NOMO-1 treated with DMSO at 0.1 percent for 48 hours (cell line): ENCODE results near the gene TLCD3A.
"Not testable (repeated sequence)": the region's sequence is repeated elsewhere in the genome, so short reads cannot be mapped to it uniquely, and the experiment has no call there.

Experiments used
- DNase-seq: peaks from one replicate; lab custom pipeline; 2025; ENCODE audit not compliant: unreplicated experiment; lab: John Stamatoyannopoulos, UW

The TLCD3A gene

DNA sequence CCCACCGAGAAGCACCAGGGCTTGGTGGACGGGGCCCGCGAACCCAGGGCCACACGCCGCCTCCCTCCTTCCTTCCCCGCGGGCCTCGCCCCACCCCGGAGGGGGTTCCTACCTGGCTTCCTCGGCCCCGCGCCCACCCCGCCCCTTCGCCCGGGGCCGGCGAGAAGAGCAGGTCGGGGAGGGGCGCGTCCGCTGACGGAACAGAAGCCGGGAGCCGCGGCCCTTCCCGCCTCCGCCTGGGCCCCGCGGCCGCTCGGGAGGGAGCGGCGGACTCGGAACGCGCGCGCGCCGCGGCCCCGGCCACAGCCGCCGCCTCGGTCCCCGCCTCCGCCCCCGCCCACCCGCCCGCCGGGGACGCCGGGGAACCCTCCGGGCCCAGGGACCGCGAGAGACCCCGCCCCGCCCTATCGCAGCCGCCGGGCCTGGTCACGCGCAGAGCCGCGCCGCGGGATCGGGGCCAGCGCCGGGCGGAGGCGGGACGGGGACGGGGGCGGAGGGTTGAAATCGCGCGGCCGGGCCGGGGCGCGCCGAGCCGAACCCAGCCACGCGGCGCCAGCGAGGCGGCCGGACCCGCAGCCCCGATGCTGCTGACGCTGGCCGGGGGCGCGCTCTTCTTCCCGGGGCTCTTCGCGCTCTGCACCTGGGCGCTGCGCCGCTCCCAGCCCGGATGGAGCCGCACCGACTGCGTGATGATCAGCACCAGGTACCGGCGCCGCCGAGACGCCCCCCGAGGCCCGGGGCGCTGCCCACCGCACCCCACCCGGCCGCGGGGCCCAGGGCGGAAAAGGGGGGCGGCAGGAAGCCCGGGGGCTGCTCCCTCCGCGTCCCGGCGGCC is at the start of gene TLCD3A:
Gene TLCD3A (plus strand): TSS at position 530 of the 835 bp plus-strand sequence. CDS start 52 bp downstream, at position 582.
- peak; percentile 18 for DNase-seq

DNA sequence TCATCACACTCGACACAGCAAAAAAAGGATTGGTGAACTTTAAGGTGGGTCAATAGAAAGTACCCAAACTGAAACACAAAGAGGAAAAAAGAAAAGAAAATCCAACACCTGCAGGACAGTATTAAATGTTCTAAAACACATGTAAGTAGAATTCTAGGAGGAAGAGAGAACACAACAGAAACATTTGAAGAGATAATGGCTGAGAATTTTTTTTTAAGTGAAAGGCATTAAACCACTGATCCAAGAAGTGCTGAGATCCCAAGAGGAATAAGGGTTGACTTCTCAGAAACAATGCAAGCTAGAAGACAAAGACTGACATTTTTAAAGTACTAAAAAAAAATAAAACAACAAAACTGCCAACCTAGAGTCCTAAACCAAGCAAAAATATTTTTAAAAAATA is 49.4 kb upstream of the TLCD3A start:
- no peak for DNase-seq

DNA sequence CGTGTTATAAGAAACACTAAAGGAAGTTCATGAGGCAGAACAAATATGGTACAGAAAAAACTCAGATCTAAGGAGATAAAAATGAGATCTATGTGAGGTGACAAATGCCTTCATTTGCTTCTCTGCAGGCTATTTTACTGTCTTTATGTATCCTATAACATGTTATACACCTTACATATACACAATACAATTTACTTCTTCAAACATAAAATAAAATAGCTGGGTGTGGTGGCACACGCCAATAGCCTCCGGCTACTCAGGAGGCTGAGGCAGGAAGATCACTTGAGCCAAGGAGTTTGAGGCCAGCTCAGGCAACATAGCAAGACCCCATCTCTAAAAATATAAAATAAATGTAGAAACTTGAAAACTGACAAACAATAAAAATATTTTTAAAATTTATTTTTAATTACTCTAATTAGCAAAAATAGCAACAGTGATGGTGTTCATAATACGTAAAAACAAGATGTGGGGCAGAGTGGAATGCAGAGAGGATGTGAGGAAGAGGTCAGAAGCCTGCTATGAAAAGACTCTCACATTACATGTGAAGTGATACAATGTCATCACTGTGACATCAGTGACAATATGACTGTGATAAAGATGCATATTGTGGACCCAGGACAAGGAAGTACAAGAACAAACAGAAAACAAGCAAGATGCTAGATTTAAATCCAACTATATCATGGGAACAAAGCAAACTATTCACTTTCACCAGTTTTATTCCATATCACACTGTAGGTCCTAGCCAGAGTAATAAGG is 48.7 kb upstream of the TLCD3A start:
- DNase-seq: no peak

DNA sequence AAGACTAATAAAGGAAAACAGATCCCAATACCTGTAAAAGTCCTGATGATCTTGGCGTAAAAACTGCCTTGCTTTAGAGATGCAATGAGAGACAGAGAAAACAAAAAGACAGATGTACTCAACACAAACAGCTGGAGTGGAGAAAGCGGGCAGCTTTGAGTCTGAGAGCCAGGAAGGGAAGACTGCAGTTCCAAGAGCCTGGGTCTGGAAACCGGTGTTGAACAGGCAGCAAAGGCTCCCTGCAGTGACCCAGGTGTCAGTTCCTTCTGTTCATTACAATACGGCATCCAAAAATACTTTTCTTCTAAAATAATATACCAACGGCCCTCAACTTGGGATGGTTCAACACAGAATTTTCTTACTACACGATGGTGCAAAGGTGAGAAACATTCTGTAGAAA is 47.4 kb upstream of the TLCD3A start:
- no peak for DNase-seq

DNA sequence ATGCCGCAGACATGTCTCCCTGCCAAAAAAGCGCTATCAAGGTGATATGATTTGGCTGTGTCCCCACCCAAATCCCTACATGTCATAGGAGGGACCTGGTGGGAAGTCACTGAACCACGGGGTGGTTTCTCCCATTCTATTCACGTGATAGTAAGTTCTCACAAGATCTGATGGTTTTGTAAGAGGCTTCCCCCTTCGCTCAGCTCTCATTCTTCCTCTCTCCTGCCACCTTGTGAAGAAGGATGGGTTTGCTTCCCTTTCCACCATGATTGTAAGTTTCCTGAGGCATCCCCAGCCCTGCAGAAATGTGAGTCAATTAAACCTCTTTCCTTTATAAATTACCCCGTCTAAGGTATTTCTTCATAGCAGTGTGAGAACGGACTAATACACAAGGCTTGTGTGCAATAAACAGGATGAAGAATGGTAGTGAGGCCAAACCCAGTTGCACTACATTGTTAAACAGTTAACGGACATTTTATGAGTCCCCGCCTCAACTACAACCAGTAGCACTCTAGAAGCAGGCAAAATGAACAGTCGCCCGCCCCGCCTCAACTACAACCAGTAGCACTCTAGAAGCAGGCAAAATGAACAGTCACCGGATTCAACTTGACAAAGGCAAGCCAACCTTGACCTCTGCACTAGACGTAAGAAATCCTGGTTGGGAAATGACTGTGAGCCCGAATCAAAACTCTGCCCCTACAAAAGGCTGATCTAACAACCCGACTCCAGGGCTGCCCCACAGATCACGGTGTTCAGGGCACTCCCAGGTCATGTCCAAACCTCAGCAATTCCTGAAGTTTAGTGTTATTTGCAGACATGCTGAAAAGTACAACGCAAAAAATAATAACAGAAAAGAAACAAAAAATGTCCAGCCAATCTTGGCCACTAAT is 44.1 kb upstream of the TLCD3A start:
- DNase-seq: peak; percentile 26

DNA sequence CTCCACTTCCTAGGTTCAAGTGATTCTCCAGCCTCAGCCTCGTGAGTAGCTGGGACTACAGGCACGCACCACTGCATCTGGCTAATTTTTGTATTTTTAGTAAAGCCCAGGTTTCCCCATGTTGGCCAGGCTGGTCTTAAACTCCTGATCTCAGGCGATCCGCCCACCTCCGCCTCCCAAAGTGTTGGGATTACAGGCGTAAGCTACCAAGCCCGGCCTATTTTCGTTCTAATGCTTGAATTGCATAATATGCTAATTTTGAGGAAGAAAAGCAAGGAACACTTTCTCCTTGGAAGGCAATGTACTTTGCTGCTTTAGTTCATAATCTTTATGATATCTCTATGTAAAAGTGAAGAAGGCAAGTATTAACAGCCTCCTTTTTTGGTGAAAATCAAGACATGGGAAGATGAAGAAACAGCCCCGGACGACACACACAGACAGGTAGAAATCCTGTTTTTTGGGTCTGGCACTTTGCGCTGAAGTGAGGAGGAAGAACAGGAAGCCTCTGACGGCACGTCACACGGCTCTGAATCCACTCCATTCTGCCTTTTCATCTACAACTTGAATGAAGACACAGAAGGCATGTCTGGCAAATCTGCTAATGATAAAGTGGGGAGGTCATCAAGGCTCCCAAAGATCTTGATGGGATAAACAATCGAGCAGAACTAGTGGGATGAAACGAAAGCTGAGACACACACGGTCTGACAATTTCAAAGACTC is 42.7 kb upstream of the TLCD3A start:
- no peak for DNase-seq

DNA sequence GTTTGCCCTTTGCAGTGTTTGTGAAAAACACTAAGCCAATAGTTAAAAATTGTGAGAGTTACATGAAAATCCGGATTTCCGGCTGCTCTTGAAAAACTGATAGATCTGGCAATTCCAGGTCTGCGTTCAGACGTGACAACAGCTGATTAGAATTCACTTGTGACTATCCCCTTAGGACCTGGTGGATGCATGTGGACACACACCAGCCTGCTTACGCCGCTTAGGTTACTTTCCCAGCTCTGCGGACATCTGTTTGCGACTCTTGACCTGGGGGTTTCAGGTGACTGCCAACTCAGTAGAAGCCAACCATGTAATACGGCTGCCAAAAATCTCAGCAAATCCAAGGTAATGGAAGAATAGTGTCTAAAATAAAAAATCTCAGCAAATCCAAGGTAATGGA is 42.0 kb upstream of the TLCD3A start:
- no peak for DNase-seq

DNA sequence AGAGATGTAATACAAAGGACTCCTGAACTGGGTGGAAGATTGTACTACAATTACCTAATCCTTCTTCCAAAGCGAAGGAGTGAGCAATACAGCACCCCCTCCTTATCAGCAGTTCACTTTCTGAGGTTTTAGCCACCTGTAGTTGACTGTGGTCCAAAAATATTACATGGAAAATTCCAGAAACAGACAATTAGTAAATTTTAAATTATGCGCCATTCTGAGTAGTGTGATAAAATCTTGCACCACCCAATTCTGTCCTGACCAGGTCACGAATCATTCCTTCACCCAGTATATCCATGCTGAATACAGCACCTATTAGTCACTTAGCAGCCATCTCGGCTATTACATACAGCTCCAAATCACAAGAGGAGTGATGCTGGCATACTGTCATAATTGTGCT is 41.0 kb upstream of the TLCD3A start:
- DNase-seq: no peak

DNA sequence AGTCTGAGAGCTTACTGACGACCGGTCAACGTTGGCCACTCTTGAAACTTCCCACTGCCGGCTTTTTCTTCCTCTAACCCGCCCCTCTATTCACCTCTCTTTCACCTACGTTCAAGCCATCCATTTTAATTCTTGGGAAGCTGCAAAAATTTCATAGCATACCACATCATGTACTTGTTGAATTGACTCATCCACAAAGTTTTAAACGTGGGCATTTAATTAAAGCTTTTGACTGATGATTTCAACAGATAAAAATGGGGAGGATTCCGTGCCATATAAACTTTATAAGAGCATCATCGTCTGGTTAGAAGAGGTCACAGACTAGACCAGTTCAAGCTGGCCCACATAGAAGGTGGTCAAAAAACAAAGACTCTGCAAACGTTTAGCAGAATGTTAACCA is 40.3 kb upstream of the TLCD3A start:
- DNase-seq: no peak

DNA sequence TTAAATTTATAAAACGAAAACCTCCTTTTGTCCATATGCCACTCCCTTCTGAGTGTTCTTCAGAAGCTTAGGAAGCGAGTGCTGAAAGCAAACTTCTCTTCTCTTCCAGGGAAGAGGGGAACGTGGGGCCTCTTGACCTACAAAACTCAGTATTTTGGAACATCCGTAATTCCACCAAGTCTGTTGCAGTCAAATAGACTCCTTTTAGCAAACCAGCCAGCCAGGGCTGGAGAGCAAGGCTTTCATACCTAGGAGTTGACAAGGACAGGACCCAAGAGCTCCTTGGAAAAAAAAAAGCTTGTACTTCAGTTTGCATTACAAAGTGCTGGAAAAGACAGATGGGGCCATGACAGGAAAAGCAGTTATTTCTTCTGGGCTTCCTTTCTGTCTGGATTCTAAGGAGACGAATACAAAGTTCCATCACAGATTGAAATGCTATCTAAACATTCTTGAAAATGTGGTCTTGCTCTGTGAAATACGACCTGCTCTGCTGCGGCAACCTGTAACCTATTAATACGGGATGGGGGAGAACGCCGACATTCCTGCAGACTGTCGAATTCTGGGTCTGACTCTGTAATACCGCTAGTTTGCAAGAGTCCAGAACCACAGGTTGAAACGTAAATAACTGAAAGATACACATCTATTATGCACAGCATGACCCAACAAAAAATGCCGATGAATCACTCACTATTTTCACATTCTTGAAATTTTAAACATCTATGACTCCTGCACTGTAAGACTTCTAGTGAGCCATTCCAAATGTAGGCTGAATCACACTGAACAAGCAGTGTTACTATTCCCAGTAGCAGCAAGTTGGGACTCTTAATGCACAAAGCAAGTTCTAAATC is 38.4 kb upstream of the TLCD3A start:
- no peak for DNase-seq

DNA sequence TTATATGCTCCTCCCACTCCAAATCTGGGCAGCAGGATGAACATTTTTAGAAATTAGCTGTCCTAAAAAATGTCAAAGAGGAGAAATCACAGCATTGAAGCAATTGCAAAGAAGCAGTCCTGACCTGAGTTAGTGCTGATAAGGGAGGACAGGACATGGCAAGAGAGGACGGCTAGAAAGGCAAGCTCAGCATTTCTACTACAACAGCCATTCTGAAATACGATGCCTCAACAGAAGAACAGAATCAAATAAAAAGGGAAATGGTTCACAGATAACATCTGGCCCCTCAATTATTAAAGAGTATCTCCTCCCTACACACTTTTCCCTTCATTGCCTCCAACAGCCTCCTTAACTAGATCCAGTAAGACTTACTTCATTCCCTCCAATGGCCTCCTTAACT is 36.0 kb upstream of the TLCD3A start:
- DNase-seq: no peak

DNA sequence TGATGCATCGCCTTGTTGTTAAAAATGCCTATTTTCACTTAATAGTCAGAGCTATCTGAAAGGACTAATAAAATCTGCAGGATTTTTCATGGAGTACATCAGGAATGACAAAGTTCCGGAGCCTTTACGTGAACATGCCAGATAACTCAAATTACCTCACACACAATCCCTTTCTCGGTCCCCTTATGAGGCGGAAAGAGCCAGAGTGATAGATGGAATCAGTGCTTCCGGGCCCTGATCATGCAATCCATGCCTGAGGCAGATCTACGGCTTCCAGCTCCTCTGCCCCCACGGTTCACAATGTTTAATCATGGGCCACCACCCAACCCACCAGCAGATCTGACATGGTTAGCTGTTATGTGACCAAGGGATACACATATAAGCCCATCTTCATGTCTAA is 34.7 kb upstream of the TLCD3A start:
- no peak for DNase-seq

DNA sequence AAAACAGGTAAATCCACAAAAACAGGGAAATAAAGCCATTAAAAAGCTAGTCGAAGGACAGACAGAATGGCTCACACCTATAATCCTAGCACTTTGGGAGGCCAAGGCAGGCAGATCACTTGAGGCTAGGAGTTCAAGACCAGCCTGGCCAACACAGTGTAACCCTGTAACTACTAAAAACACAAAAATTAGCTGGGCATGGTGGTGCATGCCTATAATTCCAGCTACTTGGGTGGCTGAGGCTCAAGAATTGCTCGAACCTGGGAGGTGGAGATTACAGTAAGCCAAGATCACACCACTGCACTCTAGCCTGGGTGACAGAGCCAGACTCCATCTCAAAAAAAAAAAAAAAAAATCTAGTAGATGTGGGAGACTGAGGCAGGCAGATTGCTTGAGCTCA is 34.3 kb upstream of the TLCD3A start:
- not testable (repeated sequence) for DNase-seq

DNA sequence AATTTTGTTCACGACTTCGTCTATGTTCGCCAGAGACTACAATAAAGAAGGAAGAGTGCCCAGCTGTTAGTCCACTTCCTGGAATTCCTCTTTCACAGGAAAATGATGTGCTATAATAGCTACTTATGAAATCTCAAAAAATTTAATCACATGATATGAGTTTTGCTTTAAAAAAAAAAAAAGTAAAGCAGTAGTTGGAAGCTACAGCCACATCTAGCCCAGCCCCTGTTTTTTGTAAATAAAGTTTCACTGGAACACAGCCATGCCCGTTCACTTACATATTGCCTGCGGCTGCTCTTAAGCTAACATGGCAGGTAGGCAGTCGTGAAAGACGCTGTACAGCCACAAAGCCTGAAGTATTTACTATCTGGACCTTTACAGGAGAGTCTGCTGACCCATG is 33.1 kb upstream of the TLCD3A start:
- DNase-seq: no peak

DNA sequence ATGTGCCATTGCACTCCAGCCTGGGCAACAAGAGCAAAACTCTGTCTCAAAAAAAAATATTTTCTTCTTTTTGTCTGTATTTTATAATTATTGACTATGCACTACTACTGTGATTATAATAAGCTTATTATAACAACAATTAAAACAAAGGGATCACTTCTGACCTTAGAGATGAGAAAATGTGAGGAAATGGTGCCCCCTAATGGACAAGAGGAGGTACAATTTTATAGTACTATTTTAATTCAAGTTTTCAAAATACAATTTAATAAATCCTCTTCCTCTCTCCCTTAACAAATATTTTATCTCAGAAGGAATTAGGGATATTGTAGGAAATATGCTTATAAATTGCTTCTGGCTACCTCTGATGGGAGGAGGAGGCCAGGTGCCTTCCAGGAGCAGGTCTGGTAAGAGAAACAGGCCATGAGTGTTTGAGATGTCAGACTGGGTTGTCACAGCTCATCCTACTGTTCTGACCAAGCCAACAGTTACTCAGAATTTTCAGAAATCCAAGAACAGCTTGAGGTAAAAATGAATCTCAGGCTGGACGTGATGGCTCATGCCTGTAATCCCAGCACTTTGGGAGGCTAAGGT is 31.8 kb upstream of the TLCD3A start:
- peak; percentile 56 for DNase-seq

DNA sequence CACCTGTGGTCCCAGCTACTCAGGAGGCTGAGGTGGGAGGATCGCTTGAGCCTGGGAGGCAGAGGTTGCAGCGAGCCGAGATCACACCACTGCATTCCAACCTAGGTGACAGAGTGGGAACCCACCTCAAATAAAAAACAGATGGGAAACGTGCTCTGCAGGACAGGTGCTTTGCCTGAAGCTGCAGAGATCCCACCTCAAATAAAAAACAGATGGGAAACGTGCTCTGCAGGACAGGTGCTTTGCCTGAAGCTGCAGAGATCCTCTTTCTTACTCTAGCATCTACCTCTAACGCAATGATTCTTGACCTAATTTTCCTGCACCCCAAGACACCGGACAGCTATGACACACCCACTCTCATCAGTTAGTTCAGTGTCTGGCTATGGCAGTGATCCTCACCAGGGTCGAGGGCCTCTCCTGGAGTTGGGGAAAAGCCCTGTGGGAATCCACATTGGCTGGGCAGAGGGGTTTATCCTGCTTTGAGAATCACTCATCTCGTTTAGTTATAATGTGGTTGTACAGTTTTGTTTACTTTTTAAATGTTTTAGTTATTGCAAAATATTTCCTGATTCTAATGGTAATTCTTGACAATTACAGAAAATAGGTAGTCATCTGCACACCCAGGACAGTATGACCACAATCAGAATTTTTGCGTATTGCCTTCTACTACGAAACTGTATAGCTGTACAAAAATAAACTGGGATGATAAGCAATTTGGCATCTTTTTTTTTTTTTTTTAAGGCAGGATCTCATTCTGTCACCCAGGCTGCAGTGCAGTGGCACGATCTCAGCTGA is 29.1 kb upstream of the TLCD3A start:
- DNase-seq: no peak

DNA sequence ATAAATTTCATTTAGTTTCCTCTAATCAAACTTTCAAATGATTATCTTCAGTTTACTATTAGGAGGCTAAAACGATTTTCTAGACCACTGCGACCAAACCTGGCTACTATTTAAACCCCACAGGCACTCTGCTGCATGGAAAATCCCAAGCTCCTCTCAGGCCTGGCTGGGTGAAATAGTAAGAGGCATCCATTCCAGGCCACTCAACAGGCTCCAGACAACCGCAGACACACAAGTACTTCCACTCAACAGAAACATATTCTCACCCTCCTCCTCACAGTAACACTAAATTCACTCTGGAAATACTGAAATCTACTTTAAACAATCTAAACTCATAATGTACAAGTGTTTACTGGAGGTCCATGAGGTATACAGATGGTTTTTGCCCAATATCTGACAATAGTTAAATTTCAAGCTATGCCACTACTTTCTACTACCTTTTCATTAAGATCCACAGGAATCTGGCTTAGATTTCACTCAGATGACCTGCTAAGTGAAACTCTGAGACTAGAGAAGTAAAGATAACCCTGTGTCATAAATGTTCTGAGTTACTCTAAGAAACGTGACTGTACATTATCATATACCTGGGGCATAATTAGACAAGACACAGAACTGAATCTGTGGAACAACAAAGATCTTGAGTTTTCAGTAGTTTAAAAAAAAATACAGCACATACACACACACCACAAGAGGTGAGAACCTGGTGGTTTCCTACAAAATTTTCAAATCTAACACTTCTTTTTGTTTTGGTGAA is 28.1 kb upstream of the TLCD3A start:
- DNase-seq: no peak

DNA sequence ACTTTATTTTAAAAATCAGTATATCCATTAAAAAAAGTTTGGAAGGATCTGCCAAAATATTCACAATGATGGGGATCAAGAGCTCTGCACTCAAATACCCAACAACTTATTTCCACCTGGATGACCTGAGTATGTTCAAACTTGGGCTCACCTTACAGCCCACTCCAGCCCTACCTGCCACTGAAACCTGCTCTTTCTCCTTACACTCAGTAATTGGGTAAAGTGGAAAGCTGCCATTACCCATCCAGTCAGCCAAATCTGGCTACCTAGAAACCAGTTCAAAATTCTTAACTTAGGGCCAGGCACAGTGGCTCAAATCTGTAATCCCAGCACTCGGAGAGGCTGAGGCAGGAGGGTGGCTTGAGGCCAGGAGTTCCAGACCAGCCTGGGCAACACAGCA is 27.4 kb upstream of the TLCD3A start:
- DNase-seq: no peak
